Islet of Langerhans (tissue), 1 donor: Measurements from ENCODE around the gene CHST11.
"Not testable (repeated sequence)": the region's sequence is repeated elsewhere in the genome, so short reads cannot be mapped to it uniquely, and the experiment has no call there.

Source experiments
- FAIRE-seq: peaks from one replicate; lab custom pipeline; 2011; peaks lifted over from hg19 to GRCh38; lab: Jason Lieb, UNC

Gene CHST11

DNA sequence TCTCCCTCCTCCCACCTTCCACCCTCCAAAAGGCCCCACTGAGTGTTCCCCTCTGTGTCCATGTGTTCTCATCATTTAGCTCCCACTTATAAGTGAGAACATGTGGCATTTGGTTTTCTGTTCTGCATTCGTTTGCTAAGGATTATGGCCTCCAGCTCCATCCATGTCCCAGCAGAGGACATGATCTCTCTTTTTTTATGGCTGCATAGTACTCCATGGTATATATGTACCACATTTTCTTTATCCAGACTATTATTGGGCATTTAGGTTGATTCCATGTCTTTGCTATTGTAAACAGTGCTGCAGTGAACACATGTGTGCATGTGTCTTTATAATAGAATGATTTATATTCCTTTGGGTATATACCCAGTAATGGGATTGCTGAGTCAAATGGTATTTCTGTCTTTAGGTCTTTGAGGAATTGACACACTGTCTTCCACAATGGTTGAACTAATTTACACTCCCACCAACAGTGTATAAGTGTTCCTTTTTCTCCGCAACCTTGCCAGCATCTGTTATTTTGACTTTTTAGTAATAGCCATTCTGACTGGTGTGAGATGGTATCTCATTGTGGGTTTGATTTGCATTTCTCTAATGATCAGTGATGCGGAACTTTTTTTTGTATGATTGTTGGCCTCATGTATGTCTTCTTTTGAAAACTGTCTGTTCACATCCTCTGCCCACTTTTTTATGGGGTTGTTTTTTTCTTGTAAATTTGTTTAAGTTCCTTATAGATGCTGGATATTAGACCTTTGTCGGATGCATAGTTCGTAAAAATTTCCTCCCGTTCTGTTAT lies 287.2 kb downstream of the CHST11 start:
- not testable (repeated sequence) for FAIRE-seq

- no peak for FAIRE-seq
Observed at GRCh38 chr12:104746467-104747088, 289.8 kb downstream of the CHST11 start.

DNA sequence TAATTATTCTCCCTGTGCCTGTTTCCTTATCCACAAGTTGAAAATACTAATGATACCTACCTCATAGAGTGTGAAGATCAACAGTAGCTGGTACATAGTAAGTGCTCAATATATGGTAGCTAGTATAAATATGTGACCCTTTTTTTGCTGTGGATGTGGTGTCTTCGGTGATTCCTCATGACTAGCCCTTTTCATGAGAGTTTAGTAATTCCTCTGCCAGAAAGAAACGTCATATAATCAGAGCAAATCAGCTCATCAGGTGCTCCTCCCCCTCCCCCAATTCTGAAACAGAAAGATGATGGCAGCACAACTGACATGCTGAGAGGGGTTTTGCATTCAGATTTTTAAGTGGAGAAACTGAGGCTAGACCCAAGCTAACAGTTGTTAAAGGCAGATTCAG lies 290.6 kb downstream of the CHST11 start:
- no peak for FAIRE-seq

GRCh38 chr12:104747955-104748354 lies 291.2 kb downstream of the CHST11 start:
- no peak for FAIRE-seq

DNA sequence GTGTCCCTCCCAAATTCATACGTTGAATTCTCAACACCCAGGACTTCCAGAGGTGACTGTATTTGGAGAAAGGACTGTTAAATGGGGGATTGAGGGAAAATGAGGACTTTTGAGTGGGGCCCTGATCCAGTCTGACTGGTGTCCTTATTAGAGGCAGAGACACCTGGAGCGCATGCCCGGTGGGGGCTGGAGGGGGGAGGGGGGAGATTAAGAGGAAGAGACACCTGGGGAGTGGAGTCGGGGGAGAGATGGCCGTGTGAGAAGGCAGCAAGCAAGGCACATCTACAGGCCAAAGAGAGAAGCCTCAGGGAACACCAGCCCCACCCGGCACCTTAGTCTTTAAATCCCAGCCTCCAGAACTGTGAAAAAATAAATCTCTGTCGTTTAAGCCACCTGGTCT lies 291.6 kb downstream of the CHST11 start:
- FAIRE-seq: no peak

DNA sequence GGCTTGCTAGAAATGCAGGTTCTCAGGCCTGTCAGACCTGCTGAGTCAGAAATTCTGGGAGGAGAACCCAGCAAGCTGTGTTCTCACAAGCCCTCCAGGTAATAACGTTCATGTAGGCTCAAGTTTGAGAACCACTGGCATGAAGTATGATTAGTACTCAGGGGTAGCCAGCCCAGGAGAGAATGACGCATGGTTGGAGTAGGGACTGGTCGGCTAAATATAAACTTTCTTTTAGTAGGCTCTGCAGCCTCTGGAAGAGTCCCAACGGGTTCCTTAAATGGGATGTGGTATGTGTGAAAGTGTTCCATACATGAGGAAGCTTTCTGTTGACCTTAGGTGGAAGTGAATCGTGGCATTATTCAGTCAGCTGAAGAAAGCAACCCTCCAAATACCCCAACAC lies 292.0 kb downstream of the CHST11 start:
- FAIRE-seq: no peak

DNA sequence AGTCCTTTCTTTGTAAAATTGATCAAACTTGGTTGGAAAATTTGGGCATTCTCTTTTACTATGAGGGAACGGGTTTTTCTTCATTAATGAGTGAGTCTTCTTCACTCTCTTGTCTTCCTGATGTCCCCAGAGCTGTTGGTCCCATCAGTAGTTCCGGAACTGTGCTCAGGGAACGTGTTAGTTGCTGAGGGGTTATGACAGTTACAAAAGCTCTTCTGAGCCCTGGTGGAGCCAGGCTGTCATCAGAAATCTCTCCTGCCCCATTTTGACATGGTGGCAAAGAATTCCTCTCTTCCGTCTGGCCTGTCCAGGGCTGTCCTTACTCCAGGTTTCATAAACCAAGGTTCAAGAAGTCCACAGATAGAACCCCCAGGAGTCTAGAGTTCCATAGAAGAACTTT lies 292.8 kb downstream of the CHST11 start:
- no peak for FAIRE-seq

GRCh38 chr12:104750061-104750460 lies 293.3 kb downstream of the CHST11 start:
- FAIRE-seq: no peak

- no peak for FAIRE-seq
Observed at GRCh38 chr12:104751120-104751519, 294.4 kb downstream of the CHST11 start.

GRCh38 chr12:104751594-104751993 lies 294.8 kb downstream of the CHST11 start:
- no peak for FAIRE-seq

DNA sequence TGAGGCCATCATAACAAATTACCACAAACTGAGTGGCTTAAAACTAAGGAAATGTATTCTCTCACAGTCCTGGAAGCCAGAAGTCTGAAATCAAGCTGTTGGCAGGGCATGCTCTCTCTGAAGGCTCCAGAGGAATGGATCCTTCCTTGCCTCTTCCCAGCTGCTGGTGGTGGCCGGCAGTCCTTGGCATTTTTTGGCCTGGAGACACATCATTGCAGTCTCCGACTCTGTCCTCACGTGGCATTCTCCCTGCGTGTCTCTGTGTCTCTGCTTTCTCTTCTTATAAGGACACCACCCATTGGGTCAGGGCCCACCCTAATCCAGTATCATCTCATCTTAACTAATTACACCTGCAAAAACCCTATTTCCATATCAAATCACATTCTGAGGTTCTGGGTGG lies 295.3 kb downstream of the CHST11 start:
- FAIRE-seq: no peak

GRCh38 chr12:104752881-104753280 lies 296.1 kb downstream of the CHST11 start:
- FAIRE-seq: no peak

DNA sequence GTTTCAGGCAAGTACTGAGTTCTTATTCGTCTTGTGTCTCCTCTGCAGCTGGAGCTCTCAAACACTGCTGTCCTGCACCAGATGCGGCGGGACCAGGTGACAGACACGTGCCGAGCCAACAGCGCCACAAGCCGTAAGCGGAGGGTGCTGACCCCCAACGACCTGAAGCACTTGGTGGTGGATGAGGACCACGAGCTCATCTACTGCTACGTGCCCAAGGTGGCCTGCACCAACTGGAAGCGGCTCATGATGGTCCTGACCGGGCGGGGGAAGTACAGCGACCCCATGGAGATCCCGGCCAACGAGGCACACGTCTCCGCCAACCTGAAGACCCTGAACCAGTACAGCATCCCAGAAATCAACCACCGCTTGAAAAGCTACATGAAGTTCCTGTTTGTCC lies 300.2 kb downstream of the CHST11 start:
- FAIRE-seq: no peak

- FAIRE-seq: no peak
Observed at GRCh38 chr12:104758771-104759170, 302.0 kb downstream of the CHST11 start.

- no peak for FAIRE-seq
Observed at GRCh38 chr12:104761091-104761490, 304.3 kb downstream of the CHST11 start.

GRCh38 chr12:104761611-104762010 lies 304.9 kb downstream of the CHST11 start:
- no peak for FAIRE-seq

DNA sequence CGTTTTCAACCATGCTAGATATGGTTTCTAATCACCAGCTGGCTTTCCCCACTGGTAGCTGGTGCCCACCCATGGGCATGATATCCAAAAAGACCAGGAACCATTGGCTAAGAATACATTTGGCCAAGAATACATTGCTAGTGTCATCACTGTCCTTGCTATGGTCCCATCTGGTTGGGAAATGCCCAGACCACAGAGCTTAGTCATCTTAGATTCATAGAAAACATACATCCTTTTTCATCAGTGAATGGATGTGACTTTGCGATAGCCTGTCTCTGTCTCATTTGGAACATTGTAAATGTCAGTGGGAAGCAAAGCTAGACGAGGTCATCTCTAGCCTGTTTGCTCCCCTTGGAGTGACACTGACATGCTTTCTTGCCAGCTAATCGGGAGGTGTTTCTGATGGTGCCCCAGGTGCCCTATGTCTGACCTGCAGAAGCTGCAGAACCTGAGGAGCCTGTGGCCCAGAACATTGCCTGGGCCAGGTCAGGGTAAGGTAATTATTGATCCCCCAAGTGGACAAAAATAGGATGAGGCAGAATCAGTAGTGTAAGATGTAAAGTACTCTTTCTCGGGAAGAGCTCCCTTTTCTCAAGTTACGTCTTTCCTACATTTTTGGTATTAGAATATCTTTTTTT lies 306.5 kb downstream of the CHST11 start:
- no peak for FAIRE-seq

DNA sequence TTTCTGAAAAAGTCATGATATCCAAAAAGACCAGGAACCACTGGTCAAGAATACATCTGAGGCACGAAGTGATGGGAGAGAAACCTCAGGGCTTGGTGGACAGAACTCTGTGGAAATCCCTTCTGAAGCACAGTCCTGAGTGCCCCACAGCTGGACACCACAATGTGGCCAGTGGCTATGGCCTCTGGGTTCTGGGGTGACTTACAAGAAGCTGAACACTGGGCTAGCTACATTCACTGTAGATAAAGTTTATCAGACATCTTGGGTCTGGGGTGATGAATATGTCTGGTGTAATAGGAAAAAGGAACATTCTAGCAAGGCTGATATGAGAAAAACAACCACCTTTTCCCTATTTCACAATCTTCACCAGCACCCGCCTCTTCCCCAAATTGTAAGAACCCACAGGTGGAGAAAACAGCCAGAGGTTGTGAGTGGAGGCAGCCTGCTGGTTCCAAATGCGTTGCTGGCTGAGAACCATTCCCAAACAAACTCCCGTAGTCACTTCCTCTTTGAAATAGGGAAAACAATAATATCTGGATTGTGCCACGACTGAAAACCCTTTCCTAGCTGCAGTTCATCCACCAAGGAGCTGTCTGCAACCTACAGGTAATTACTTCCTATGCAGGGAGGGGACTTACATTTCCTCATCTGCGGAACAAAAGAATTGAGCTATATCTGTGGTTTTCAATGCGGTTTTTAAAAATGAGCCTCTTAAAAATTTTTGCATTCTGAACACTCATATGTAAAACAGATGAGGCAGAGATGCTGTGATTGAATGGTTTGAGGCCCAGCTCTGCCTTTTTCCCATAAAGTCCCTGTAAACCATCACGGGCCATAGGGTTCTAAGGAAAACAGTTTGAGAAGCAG lies 307.7 kb downstream of the CHST11 start:
- no peak for FAIRE-seq

DNA sequence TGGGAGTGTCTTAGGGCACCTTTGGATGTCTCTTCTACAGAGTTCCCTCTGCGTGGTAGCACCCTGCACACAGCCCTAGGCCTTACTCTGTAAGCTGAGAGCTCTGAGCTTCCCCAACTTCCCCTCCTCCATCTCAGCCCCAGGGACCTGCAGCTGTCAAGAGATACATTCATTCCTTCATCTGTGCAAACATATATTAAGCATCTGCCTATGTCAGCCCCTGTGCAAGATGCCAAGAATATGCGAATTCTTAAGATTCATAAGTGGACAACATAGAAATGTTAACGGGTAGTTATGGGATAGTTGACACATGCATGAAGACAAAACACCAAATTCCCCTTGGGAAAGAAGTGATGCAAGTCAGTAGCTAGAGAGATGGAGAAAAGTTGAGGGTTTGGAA lies 310.5 kb downstream of the CHST11 start:
- FAIRE-seq: no peak

- no peak for FAIRE-seq
Observed at GRCh38 chr12:104768033-104768432, 311.3 kb downstream of the CHST11 start.

GRCh38 chr12:104769144-104769561 lies 312.4 kb downstream of the CHST11 start:
- no peak for FAIRE-seq

- no peak for FAIRE-seq
Observed at GRCh38 chr12:104772336-104772735, 315.6 kb downstream of the CHST11 start.
